Thyroid gland (tissue), 4 donors: ENCODE results near the gene XDH.

Source experiments
- POLR2A ChIP-seq, 2 donors: fragments of 450-650 bp; IDR thresholded peaks; one replicate each; pipeline ENCODE4 v1.6.1; 2017; ENCODE audit warnings: antibody characterized with exemption in 2 of 2, mild to moderate bottlenecking in 2 of 2, moderate library complexity in 1 of 2
- TF ChIP-seq, protein P1 (sequence below), 6 experiments: fragments of 200-600 bp in 3 of 6; fragments of 450-650 bp in 3 of 6; sonication (generic) in 3 of 6; IDR thresholded peaks; one replicate each; pipeline ENCODE4 v1.5.1; 2016 to 2019; ENCODE audit warnings: antibody characterized with exemption in 6 of 6, mild to moderate bottlenecking in 2 of 6, inconsistent platforms in 1 of 6, moderate library complexity in 1 of 6

DNA sequence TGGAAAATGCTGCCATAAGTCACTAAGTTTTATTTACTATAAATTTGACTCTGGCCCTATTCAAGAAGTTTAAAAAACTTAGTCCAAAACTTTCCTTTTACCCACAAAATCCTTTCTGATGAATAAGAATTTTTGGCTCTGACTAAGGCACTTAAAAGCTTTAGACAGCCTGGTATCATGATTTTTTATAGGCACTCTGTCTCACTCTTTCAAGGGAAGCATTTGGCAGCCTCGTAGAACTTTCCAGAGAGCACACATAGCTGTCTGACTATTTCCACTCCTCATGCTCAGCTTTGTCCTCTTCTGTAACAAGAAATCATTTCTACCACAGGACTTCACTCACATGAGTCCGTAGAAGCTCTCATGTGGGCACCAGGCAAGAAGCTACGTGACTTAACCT, 32.3 kb upstream of the XDH start:
- TF ChIP-seq, protein P1, sequence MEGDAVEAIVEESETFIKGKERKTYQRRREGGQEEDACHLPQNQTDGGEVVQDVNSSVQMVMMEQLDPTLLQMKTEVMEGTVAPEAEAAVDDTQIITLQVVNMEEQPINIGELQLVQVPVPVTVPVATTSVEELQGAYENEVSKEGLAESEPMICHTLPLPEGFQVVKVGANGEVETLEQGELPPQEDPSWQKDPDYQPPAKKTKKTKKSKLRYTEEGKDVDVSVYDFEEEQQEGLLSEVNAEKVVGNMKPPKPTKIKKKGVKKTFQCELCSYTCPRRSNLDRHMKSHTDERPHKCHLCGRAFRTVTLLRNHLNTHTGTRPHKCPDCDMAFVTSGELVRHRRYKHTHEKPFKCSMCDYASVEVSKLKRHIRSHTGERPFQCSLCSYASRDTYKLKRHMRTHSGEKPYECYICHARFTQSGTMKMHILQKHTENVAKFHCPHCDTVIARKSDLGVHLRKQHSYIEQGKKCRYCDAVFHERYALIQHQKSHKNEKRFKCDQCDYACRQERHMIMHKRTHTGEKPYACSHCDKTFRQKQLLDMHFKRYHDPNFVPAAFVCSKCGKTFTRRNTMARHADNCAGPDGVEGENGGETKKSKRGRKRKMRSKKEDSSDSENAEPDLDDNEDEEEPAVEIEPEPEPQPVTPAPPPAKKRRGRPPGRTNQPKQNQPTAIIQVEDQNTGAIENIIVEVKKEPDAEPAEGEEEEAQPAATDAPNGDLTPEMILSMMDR (IDR thresholded peaks at IDR 0.05): no peak
- TF ChIP-seq POLR2A (IDR thresholded peaks at IDR 0.05): no peak
